PC-3 (cell line): ENCODE measurements around the gene METTL26. TPM values are rescaled to one million over a fixed set of nuclear protein-coding genes. Genes with fewer than 3 reads are reported as not detected.

Experiments
- ATAC-seq: fragments of 200-7000 bp; cut with Tn5 transposase; 2 replicates; pipeline ENCODE4 v1.9.1; 2020; ENCODE audit warnings: mild to moderate bottlenecking, moderate library complexity
- BruUV-seq: library from RNA; stranded (reverse); fragments of 400-500 nt; replicated peaks from 2 replicates; lab custom pipeline; 2021; lab: Mats Ljungman, UMichigan
- CTCF ChIA-PET: fragments of 300-600 bp; sonication (Branson Sonifier 250); formaldehyde crosslinking; loops from one replicate; lab custom pipeline; 2022; ENCODE audit warnings: antibody characterized with exemption; lab: Charles Lee
- POLR2A ChIA-PET: fragments of 300-600 bp; sonication (Branson Sonifier 250); formaldehyde crosslinking; loops from one replicate; lab custom pipeline; 2022; ENCODE audit warnings: antibody characterized with exemption; ENCODE audit not compliant: unreplicated experiment; lab: Charles Lee
- DNase-seq: peaks from one replicate; pipeline ENCODE4 v3.0.0-alpha.2; 2015
- H2AFZ ChIP-seq: fragments of 300-600 bp; sonication (generic); 2 replicates; pipeline ENCODE4 v1.6.0; 2016; ENCODE audit warnings: antibody characterized with exemption, low read length
- H3F3A ChIP-seq: fragments of 300-600 bp; sonication (generic); one replicate; pipeline ENCODE4 v1.6.0; 2017; ENCODE audit warnings: antibody characterized with exemption, low read length, control low read depth, mild to moderate bottlenecking; ENCODE audit not compliant: unreplicated experiment
- H3K27ac ChIP-seq: fragments of 300-600 bp; sonication (generic); 2 replicates; pipeline ENCODE4 v1.5.1; 2016; ENCODE audit warnings: mild to moderate bottlenecking, low read length
- H3K27me3 ChIP-seq: fragments of 300-600 bp; sonication (generic); 2 replicates; pipeline ENCODE4 v1.6.1; 2016; ENCODE audit warnings: low read length, mixed read lengths
- H3K36me3 ChIP-seq: fragments of 300-600 bp; sonication (generic); 2 replicates; pipeline ENCODE4 v1.6.1; 2016; ENCODE audit warnings: low read depth, mixed run types, low read length, mixed read lengths
- H3K4me1 ChIP-seq: fragments of 300-600 bp; sonication (generic); 2 replicates; pipeline ENCODE4 v1.5.1; 2016; ENCODE audit warnings: low read length; ENCODE audit not compliant: insufficient read depth
- H3K4me2 ChIP-seq: fragments of 300-600 bp; sonication (generic); 2 replicates; pipeline ENCODE4 v1.6.0; 2016; ENCODE audit warnings: low read length
- H3K4me3 ChIP-seq: fragments of 300-600 bp; sonication (generic); 2 replicates; pipeline ENCODE4 v1.5.1; 2016; ENCODE audit warnings: mild to moderate bottlenecking, low read length, mixed read lengths
- H3K79me2 ChIP-seq: fragments of 300-600 bp; sonication (generic); 2 replicates; pipeline ENCODE4 v1.6.1; 2017; ENCODE audit warnings: low read length, mixed read lengths
- H3K9ac ChIP-seq: fragments of 300-600 bp; sonication (generic); 2 replicates; pipeline ENCODE4 v1.6.0; 2016; ENCODE audit warnings: mild to moderate bottlenecking, low read length
- H3K9me2 ChIP-seq: fragments of 300-600 bp; sonication (generic); replicated peaks from 2 replicates; pipeline ENCODE4 v1.6.1; 2016; ENCODE audit warnings: mixed run types, low read length, mixed read lengths
- H3K9me3 ChIP-seq: fragments of 300-600 bp; sonication (generic); 2 replicates; pipeline ENCODE4 v1.6.1; 2016; ENCODE audit warnings: low read length, mixed read lengths
- H4K20me1 ChIP-seq: fragments of 300-600 bp; sonication (generic); 2 replicates; pipeline ENCODE4 v1.6.1; 2016; ENCODE audit warnings: low read length, mixed read lengths
- CTCF ChIP-seq: fragments of 300-600 bp; sonication (generic); conservative IDR thresholded peaks from 2 replicates; pipeline ENCODE4 v1.5.1; 2017; ENCODE audit warnings: antibody characterized with exemption, low read depth, mild to moderate bottlenecking, low read length
- EZH2 ChIP-seq: fragments of 300-600 bp; sonication (generic); IDR thresholded peaks from one replicate; pipeline ENCODE4 v1.6.1; 2017; ENCODE audit warnings: antibody characterized with exemption, mild to moderate bottlenecking, low read length; ENCODE audit not compliant: unreplicated experiment
- EZH2phosphoT487 ChIP-seq: fragments of 300-600 bp; sonication (generic); IDR thresholded peaks from 2 replicates; pipeline ENCODE4 v1.6.1; 2018; ENCODE audit warnings: mild to moderate bottlenecking, antibody characterized with exemption, low read length, borderline replicate concordance
- intact Hi-C: fragments of 100-400 bp; cut with micrococcal nuclease; formaldehyde crosslinking; loops from 2 replicates; pipeline ENCODE4 v1.9.0; 2023
- total RNA-seq: library from RNA; depleted of rRNA; stranded (reverse); fragments of >200 nt; gene quantifications from 2 replicates; pipeline ENCODE4 v1.2.3, GENCODE V29; 2014

Gene METTL26
- total RNA-seq, 1 experiment from 2014 or later = 179 TPM

- Histone ChIP-seq H3K4me2 (peak overlapping the region; percentile 93; the same call in 1 of the 2 replicates), H3K4me1 (peaks cover 26% of the 10 kb centered on the region), H2AFZ (no peak overlapping the region), H3F3A (no peaks in the 10 kb centered on the region), H3K9me2 (no peaks in the 10 kb centered on the region), H3K27ac (no peak overlapping the region), H3K9ac (no peak overlapping the region), H3K9me3 (no peaks in the 10 kb centered on the region), H3K27me3 (no peaks in the 10 kb centered on the region), H4K20me1 (no peaks in the 10 kb centered on the region), H3K36me3 (no peaks in the 10 kb centered on the region), H3K4me3 (no peak overlapping the region), H3K79me2 (peaks cover 34% of the 10 kb centered on the region)
- BruUV-seq = no TSS peak
- DNase-seq = no peak
- POLR2A ChIA-PET = no interaction called here
- ATAC-seq = no peak
- CTCF ChIA-PET = no interaction called here
- intact Hi-C loops = no loop called here
- TF ChIP-seq EZH2 (no peak), CTCF (no peak), EZH2phosphoT487 (no peak)
Observed at GRCh38 chr16:640614-641013, 4.5 kb upstream of the METTL26 start.

- no peak for TF ChIP-seq EZH2
- no peak for TF ChIP-seq EZH2phosphoT487
- no peak for TF ChIP-seq CTCF
- no peak overlapping the region for H3K27ac ChIP-seq
- ChIA-PET POLR2A (no interaction called here), CTCF (no interaction called here)
- H3K4me3 ChIP-seq = no peak overlapping the region
- peaks cover 12% of the 10 kb centered on the region; the same call in 1 of the 2 replicates for H3K4me1 ChIP-seq
- intact Hi-C loops = loop anchor here (5.0 kb wide), 1 partner anchor 52 kb away; no protein-coding TSS in a partner anchor
- H3K9me2 ChIP-seq = no peaks in the 10 kb centered on the region
- no peak overlapping the region for H3K9ac ChIP-seq
- no peak overlapping the region for H3K4me2 ChIP-seq
- DNase-seq = no peak
- no peaks in the 10 kb centered on the region for H4K20me1 ChIP-seq
- H3K79me2 ChIP-seq = peaks cover 28% of the 10 kb centered on the region
- H3K9me3 ChIP-seq = no peaks in the 10 kb centered on the region
- H3K36me3 ChIP-seq = no peaks in the 10 kb centered on the region
- no peaks in the 10 kb centered on the region for H3F3A ChIP-seq
- ATAC-seq = no peak
- H2AFZ ChIP-seq = no peak overlapping the region
- BruUV-seq = no TSS peak
- no peaks in the 10 kb centered on the region for H3K27me3 ChIP-seq
Observed at GRCh38 chr16:638836-639235, 2.7 kb upstream of the METTL26 start.

- intact Hi-C loops = loop anchor here (5.0 kb wide), 1 partner anchor 51 kb away; no protein-coding TSS in a partner anchor
- peaks cover 9% of the 10 kb centered on the region; the same call in 1 of the 2 replicates for H3K4me1 ChIP-seq
- TF ChIP-seq EZH2phosphoT487 (no peak), CTCF (no peak), EZH2 (no peak)
- no peak for DNase-seq
- no peak overlapping the region for H3K4me3 ChIP-seq
- no peaks in the 10 kb centered on the region for H3K27me3 ChIP-seq
- ChIA-PET CTCF (no interaction called here), POLR2A (no interaction called here)
- no TSS peak for BruUV-seq
- H3K9ac ChIP-seq = no peak overlapping the region
- ATAC-seq = no peak
- peaks cover 21% of the 10 kb centered on the region for H3K79me2 ChIP-seq
- H2AFZ ChIP-seq = no peak overlapping the region
- H3K36me3 ChIP-seq = no peaks in the 10 kb centered on the region
- no peaks in the 10 kb centered on the region for H4K20me1 ChIP-seq
- H3K27ac ChIP-seq = no peak overlapping the region
- no peak overlapping the region for H3K4me2 ChIP-seq
- no peaks in the 10 kb centered on the region for H3F3A ChIP-seq
- H3K9me2 ChIP-seq = no peaks in the 10 kb centered on the region
- no peaks in the 10 kb centered on the region for H3K9me3 ChIP-seq
Observed at GRCh38 chr16:638034-638543, 2.0 kb upstream of the METTL26 start.
